IPS-18c (cell line): ENCODE data around the gene DNAJB1.

Experiments
- H3K4me3 ChIP-seq: 2 replicates; pipeline ENCODE4 v1.7.0; 2013; ENCODE audit warnings: low read depth, mild to moderate bottlenecking, low read length, moderate library complexity; ENCODE audit not compliant: insufficient read depth
- H3K9me3 ChIP-seq: one replicate; pipeline ENCODE4 v1.6.1; 2013; ENCODE audit warnings: mild to moderate bottlenecking, low read length, moderate library complexity; ENCODE audit not compliant: control insufficient read depth, insufficient read depth

Gene DNAJB1

DNA sequence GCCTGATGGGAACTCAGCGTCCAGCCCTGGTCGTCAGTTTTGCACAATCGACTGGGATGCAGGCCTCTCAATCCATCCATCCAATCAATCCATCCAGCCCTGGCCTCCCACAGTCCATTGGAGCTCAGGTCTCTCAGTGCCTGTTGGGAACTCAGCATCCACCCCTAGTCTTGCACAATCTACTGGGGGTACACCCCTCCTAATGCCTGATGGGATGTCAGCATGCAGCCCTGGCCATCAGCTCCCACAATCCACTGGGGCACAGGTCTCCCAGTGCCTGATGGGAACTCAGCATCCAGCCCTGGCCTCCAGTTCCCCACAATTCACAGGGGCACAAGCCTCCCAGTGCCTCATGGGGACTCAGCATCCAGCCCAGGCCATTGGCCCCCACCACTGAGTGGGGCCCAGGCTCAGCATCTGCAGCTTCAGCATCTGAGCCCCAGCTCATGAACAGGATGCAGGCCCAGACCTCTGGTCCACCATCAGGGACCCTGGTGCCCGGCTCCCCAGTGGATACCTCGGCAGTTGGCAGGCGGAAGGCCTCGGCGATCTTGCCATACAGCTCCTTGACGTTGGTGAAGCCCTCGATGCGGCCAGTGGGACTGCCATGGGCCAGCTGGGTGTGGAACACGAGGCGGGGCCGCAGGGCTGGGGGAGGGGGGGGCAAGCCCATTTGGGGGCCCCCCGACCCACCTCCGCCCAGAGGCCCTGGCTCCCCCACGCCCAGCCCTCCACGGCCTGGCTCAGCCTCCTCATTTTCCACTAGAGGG, 35.8 kb downstream of the DNAJB1 start:
- H3K4me3 ChIP-seq = no peak overlapping the region
- no peaks in the 10 kb centered on the region for H3K9me3 ChIP-seq

DNA sequence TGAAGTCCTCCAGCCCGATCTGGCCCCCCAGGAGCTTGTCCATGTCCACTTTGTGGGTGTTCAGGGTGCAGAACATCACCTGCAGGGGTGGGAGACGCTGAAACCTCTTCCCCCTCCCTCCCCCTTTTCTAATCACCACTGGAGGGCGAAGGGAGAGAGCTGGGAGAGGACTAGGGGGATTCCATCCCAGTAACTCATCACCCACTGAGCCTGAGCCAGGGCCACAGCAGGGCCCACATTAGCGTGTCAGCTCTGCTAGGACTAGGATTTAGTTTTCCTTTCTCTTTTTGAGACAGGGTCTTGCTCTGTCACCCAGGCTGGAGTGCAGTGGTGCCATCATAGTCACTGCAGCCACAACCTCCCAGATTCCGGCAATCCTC, 37.5 kb downstream of the DNAJB1 start:
- Histone ChIP-seq H3K4me3 (no peak overlapping the region), H3K9me3 (no peaks in the 10 kb centered on the region)

DNA sequence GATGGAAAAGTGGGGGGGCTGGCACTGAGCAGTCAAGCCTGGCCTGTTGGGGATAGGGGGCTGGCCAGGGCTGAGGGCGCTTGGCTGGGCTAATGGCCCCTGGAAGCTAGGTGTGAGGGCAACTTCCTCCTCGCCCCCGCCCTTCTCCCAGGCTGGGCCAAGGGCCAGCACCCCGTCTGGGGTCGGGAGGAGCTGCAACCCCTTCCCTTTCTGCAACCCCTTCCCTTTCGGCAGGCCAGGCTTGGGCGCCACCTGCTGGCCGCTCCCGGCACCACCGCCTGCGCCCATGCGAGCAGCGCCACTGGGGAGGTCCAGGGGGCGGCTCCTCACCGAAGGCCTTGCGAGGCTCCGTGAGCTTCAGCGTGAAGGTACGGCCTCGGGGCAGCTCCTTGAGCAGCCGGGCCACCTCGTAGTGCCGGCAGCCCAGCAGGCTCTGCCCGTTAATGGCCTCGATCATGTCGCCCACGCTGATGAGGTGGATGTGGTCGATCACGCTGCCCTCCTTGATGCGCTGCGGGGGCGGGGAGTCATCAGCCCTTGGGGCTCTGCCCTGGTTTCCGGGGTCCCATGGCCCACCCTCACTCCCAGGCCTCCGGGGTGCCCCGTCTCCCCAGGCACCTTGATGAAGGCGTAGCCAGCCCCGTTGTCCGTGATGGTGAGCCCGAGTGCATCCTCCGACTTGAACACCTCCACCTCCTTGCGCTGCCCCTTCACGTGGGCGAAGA, 38.1 kb downstream of the DNAJB1 start:
- Histone ChIP-seq H3K9me3 (no peaks in the 10 kb centered on the region), H3K4me3 (no peak overlapping the region)

DNA sequence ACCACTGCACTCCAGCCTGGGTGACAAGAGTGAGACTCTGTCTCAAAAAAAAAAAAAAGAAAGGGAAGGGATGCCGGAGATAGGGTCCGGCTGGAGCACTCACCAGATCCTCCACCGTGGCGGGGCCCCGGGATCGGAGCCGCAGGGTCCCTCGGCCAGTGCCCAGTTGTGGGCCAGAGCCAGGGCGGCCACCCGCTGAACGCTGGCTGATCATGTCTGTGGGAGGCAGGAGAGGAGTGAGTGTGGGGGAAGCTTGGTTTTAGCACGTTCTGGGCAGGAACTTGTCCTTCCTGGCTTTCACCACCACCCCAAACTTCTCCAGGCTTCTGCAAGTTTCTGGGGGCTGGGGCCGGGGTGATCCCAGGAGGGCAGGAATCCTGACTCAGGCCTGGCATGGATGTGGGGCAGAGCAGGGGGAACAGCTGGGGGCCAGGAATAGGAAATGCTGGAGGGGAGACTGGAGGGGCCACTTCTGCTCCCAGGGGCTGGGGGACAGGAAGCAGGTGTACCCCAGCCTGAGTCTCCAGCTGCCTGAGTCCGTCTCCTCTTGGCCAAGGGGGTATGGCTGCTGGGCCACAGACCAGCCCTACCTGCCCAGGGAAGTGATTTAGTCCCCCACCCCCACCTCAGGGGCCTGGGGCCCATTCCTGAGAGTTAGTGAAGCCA, 38.8 kb downstream of the DNAJB1 start:
- no peaks in the 10 kb centered on the region for H3K9me3 ChIP-seq
- H3K4me3 ChIP-seq = no peak overlapping the region

DNA sequence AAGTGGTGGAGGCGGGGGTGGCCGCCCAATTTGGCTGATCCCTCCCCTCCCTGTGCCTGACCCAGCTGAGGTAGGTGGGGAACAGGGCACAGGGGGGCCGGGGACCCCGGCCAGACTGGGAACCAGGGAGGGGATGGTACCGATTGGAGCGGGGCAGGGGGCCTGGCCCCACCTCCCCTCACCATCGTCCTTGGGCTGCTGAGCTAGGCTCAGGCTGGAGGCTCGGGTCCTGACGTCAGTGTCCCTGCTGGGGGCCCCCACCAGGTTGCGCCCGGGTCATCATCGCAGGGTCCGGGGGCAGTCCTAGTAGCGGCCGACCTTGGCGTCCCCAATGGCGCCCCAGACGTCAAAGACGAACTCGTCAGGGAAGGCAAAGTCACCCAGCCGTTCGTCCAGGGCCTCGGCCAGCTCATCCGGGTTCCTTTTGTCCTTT, 40.1 kb downstream of the DNAJB1 start:
- H3K4me3 ChIP-seq = no peak overlapping the region
- H3K9me3 ChIP-seq = no peaks in the 10 kb centered on the region

DNA sequence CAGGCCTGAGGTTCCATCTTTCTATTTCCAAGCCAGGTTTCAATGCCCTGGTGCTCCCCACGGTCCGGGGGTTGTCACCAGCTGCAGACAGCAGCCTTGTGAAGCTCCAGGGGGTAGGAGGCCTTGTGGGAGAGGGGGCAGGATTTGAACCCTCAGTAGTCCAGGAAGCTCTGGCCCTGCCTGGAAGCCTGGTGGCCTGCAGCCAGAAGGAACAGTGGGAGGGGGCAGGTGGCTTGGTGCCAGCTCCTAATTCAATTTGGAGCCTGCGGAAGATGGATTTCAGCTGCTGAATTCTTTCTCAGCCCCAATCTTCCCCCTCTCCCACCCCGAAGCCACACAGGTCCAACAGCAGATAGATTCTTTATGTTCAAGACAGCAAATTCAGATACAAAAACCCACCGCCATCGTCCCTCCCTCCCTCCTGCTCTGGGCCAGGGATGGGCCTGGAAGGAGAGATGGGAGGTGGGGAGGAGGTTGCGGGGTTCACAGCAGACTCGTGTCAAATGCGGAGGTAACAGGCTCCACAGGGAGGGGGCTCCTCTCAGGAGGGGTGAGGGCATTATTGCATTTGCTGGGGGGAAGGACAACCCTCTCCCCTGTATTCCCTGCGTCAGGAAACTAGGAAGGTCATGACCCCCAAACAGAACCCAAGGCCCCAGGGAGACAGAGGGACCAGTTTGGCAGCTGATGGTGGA, 40.6 kb downstream of the DNAJB1 start:
- Histone ChIP-seq H3K9me3 (no peaks in the 10 kb centered on the region), H3K4me3 (no peak overlapping the region)

DNA sequence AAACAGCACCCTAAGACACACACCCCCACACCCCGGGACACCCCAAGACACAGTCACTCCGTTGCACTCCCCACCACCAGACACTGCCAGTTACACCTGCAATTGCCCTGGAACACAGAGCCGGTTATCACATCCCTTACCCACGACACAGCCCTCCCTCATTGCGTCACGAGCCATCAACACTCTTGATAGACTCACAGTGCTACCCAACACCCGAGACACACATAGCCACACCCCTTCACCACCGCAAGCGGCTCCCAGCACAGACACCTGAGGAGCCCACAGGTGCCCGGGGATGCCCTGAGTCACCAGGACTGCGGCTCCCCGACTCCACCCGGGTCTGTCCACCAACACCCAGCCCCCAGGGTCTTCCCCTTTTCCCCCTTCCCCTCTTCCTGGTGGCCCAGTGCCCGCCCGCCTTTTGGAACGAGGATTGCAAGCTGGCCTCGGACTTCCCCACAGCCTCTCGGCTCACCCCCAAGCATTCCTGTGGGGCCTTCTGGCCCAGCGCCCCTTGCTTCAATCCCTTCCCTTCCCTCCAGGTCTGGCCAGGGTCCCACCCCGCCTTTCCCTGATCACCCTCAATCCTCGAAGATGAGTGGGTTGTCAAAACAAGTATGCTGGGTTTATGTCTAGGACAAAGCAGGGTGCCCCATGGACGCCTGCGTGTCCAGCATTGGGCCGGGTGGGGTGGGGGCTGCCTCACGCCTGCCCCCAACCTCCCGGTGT, 41.4 kb downstream of the DNAJB1 start:
- Histone ChIP-seq H3K9me3 (no peaks in the 10 kb centered on the region), H3K4me3 (no peak overlapping the region)

DNA sequence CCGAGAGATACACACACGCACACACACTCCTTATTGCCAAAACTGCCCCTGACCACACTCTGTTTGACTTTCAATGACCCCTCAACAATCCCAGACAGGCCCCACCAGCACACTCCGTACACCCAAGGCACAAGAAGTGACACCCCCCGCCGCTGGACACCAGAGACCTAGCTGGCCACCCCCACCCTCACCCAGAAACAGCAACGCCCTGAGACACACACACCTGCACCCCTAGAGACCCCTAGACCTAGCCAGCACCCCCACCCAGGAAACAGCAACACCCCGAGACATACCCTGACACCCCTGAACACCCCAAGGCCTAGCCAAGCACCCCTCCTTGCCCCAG, 41.9 kb downstream of the DNAJB1 start:
- H3K9me3 ChIP-seq = no peaks in the 10 kb centered on the region
- H3K4me3 ChIP-seq = no peak overlapping the region

DNA sequence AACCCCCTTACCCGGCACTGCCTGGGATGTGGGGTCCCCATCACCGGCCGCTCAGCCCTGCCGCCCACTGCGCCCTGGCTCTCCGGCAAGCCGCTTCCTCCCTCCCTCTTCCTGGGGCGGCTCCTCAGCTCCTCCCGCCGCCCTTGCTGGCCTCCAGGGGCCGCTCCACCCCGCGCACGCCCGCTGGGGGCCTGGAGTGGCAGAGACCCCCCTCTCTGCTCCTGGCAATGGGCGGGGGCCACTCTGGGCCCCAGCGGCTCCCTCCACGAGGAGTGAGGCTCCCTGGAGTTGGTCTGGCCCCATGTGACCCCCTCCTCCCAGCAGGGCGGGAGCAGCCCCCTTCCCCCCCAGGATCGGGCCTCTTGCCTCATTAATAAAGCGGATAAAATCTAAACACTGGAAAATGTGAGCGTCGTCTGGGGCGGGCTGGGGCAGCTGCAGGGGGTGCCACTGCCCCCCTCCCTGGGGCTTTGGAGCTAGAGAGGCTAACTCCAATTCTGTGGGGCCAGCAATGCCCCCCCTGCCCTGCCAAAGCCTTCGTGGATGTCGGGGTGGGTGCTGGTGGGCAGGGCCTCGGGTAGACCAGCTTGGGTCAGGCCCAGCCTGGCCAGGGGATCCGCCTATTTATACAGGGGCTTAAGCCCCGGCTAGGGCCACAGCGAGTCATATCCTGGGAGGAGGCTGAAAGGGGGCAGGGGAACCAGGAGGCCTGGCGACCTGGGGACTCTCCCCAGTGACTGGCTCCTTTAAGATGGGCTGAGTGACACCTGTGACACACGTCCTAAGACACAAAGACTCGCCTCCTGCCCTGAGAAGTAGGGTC, 42.7 kb downstream of the DNAJB1 start, which contains the start of gene PTGER1:
PTGER1 (minus strand) TSS at position 104 of the 823 bp plus-strand sequence. CDS start 1,034 bp downstream, outside the sequence.
- peak within 1 kb of the TSS; percentile 20; the same call in 1 of the 2 replicates for H3K4me3 ChIP-seq

DNA sequence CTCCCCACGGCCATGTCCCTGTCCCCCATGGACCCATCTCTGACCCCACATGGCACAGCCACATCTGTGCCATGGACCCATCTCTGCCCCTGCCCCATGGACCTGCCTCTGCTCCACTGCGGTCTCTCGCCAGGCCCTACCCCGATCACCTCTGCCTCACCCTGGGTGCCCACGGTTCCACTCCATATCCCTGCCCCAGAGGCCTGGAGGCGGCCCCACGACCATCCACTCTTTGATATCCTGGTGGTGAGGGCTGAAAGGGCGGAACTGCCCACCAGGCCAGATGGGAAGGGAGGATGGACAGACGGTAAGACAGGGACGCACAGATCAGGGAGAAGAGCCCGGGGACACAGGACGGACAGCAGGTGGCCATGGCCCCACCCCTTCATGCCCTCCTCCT, 43.4 kb downstream of the DNAJB1 start:
- Histone ChIP-seq H3K4me3 (peak overlapping the region; percentile 3; the same call in 1 of the 2 replicates), H3K9me3 (no peaks in the 10 kb centered on the region)

More for the DNA sequence above, 42.7 kb downstream of the DNAJB1 start, which contains the start of gene PTGER1:
- no peaks in the 10 kb centered on the region for H3K9me3 ChIP-seq

DNA sequence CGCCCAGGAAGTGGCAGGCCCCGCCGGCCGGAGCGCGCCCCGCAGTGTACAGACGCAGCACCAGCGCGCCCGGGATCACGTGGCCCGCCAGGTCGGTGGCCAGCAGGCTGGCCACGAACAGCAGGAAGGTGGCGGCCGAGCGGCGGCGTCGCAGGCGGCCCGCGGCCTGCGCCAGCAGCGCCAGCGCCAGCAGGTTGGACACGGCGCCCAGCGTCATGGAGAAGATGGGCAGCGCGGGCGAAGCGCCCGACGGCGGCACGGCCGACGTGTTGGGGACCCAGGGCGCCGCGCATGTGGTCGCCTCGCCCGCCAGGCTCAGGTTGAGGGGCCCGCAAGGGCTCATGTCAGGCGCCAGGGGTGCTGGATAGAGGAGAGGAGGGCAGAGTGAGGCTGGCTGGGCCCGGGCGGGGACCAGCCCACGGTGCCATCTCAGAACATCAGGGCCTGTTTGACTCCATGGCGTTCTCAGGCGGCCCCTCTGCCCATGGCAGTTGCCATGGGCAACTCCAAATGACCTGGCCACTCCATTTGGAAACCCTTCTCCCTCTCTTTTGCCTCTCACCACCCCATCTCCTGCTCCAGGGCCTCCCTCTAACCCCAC, 44.1 kb downstream of the DNAJB1 start:
- Histone ChIP-seq H3K9me3 (no peaks in the 10 kb centered on the region), H3K4me3 (no peak overlapping the region)

DNA sequence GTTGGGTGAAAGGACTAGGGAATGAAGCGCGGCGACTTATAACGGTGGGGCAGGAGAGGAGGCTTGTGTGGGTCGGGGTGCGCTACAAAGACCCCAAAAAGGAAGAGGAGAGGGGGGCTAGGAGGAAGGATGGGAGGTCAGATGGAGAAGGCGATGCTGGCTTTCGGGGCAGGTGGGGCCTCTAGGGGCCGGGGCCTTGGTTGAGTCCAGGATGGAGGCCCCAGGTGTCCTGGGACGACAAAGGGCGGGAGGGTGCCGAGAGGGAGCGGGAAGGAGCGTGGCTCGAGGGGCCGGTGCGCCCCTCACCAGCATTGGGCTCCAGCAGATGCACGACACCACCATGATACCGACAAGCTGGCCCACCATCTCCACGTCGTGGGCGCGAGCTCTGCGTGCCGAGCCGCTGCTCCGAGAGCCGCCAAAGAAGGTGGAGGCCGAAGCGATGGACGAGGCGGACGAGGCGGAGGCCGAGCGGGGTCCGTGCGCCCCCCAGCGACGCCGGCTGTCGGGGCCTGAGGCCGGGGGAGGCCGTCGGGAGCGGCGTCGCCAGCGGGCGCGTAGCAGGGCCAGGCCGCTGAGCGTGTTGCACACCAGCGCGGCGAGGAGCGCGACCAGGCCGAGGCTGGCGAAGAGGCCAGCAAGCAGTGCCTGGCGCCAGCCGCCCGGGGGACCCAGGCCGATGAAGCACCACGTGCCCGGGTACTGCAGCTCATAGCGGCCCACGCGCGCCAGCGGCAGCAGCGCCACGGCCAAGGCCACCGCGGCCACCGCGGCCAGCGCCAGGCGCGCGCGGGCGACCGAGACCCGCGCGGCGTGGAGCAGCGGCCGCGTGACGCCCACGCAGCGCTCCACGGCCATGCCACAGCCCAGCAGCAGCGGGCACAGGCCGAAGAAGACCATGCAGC, 44.9 kb downstream of the DNAJB1 start:
- Histone ChIP-seq H3K9me3 (no peaks in the 10 kb centered on the region), H3K4me3 (peak overlapping the region; percentile 52; the same call in 1 of the 2 replicates)

DNA sequence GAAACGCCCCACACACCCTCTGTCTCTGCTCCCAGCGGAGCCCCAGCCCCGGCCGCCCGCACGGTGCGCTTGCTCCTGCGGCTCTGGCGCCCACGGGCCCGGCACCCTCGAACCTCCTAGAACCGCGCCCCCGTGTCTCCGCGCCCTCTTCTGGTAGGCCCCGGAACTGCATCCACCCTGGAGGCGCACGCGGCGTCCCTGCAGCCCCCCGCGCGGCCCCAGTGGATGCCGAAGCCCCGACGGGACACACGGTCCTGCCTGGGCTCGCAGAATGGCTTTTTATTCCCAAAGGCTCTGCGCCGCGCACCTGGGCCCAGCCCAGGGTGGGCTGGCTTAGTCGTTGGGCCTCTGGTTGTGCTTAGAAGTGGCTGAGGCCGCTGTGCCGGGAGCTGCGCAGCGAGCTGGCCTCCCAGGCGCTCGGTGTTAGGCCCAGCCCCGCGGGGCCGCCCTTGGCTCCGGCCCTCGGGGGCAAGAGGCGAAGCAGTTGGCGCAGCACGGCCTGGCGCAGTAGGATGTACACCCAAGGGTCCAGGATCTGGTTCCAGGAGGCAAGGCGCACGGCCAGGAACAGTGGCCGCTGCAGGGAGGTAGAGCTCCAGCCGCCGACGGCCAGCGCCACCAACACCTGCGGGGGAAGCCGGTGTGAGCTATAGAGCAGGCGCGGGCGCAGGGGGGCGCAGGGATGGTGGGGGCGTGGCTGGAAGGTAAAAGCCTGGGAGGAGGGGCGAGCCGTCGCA, 45.8 kb downstream of the DNAJB1 start:
- Histone ChIP-seq H3K4me3 (peak overlapping the region; percentile 52), H3K9me3 (no peaks in the 10 kb centered on the region)

DNA sequence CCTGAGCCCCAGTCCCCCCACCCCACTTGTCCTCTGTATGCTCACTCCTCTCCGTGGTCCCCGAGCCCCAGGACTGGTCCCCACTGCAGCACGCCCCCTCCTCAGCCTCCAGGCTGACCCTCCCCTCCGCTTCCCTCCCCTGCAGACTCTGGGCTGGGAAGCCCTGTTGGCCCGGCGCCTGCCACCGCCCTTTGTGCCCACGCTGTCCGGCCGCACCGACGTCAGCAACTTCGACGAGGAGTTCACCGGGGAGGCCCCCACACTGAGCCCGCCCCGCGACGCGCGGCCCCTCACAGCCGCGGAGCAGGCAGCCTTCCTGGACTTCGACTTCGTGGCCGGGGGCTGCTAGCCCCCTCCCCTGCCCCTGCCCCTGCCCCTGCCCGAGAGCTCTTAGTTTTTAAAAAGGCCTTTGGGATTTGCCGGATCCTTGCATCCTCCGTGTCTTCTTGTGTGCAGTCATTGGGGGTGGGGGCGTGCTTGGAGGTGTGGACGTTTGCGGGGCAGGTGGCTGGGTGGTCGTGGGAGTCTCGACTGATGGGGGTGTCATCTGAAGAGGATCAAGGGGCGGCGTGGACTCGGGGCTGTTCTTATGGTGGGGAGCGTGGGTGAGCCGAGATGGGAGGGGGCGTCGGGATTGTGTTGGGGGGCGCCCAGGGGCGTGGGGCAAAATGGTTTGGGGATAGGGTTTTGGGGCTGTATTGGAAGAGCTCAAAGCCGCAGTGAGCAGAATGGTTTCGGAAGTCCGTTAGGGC, 46.6 kb downstream of the DNAJB1 start:
- Histone ChIP-seq H3K9me3 (no peaks in the 10 kb centered on the region), H3K4me3 (no peak overlapping the region; the same call in 1 of the 2 replicates)
